ENCODE data around the gene TLK2.
"Not testable (repeated sequence)": the region's sequence is repeated elsewhere in the genome, so short reads cannot be mapped to it uniquely, and the experiment has no call there.

TLK2 gene

GRCh38 chr17:62470666-62471379, 7.8 kb upstream of the TLK2 start:
- not testable (repeated sequence) for H3K27me3 Mint-ChIP-seq (ENCODE audit: low read depth); H3K4me3 Mint-ChIP-seq; H3K36me3 Mint-ChIP-seq (ENCODE audit: low read depth); H3K4me1 Mint-ChIP-seq; H3K9me3 Mint-ChIP-seq
- peak overlapping the region in 1 of 3 experiments; percentile 60 for H3K27ac Mint-ChIP-seq

- H3K36me3 Mint-ChIP-seq (ENCODE audit: low read depth); H3K9me3 Mint-ChIP-seq; H3K4me3 Mint-ChIP-seq; H3K27me3 Mint-ChIP-seq (ENCODE audit: low read depth); H3K4me1 Mint-ChIP-seq: not testable (repeated sequence)
- H3K27ac Mint-ChIP-seq = peak overlapping the region in 1 of 3 experiments; percentile 41
These were observed 7.2 kb upstream of the TLK2 start for GRCh38 chr17:62471380-62471880.

- H3K9me3 Mint-ChIP-seq = not testable (repeated sequence)
- Mint-ChIP-seq H3K27ac (peak overlapping the region; percentile 34 to 55 (median 53)), H3K4me3 (peak overlapping the region in 2 of 3 experiments; percentile 11 to 68)
These were observed 5.3 kb upstream of the TLK2 start for GRCh38 chr17:62473030-62473982.

GRCh38 chr17:62477111-62477510, 1.5 kb upstream of the TLK2 start:
- not testable (repeated sequence) for H3K27me3 Mint-ChIP-seq (ENCODE audit: low read depth); H3K9me3 Mint-ChIP-seq
- H3K36me3 Mint-ChIP-seq (ENCODE audit: low read depth) = peaks cover 19% of the 10 kb centered on the region
- H3K4me3 Mint-ChIP-seq = peak overlapping the region; percentile 81 to 91 (median 87)
- peaks cover 23% of the 10 kb centered on the region for H3K4me1 Mint-ChIP-seq
- H3K27ac Mint-ChIP-seq = peak overlapping the region; percentile 81 to 95 (median 85)

More at GRCh38 chr17:62473030-62473982, 5.3 kb upstream of the TLK2 start:
- H3K4me1 Mint-ChIP-seq; H3K36me3 Mint-ChIP-seq (ENCODE audit: low read depth); H3K27me3 Mint-ChIP-seq (ENCODE audit: low read depth): not testable (repeated sequence)

- H3K36me3 Mint-ChIP-seq (ENCODE audit: low read depth) = peaks cover 26% of the 10 kb centered on the region
- peaks cover 23% of the 10 kb centered on the region for H3K4me1 Mint-ChIP-seq
- peak overlapping the region; percentile 81 to 91 (median 87) for H3K4me3 Mint-ChIP-seq
- H3K27ac Mint-ChIP-seq = peak overlapping the region; percentile 81 to 95 (median 85)
- not testable (repeated sequence) for H3K9me3 Mint-ChIP-seq; H3K27me3 Mint-ChIP-seq (ENCODE audit: low read depth)
These were observed 762 bp upstream of the TLK2 start for GRCh38 chr17:62477718-62478408.

GRCh38 chr17:62478880-62479638, 434 bp downstream of the TLK2 start:
- not testable (repeated sequence) for H3K9me3 Mint-ChIP-seq; H3K27me3 Mint-ChIP-seq (ENCODE audit: low read depth)
- Mint-ChIP-seq H3K4me1 (peaks cover 27% of the 10 kb centered on the region), H3K36me3 (ENCODE audit: low read depth) (peaks cover 31% of the 10 kb centered on the region), H3K27ac (peak overlapping the region in 2 of 3 experiments; percentile 98 to 100), H3K4me3 (peak overlapping the region; percentile 97 to 99 (median 98))

- Mint-ChIP-seq H3K4me3 (peak overlapping the region; percentile 97 to 99 (median 98)), H3K36me3 (ENCODE audit: low read depth) (peaks cover 31% of the 10 kb centered on the region), H3K4me1 (peaks cover 27% of the 10 kb centered on the region), H3K27ac (peak overlapping the region; percentile 98 to 100 (median 100))
- not testable (repeated sequence) for H3K9me3 Mint-ChIP-seq; H3K27me3 Mint-ChIP-seq (ENCODE audit: low read depth)
These were observed 1.1 kb downstream of the TLK2 start for GRCh38 chr17:62479639-62480258.

- not testable (repeated sequence) for H3K4me3 Mint-ChIP-seq; H3K27me3 Mint-ChIP-seq (ENCODE audit: low read depth); H3K9me3 Mint-ChIP-seq; H3K27ac Mint-ChIP-seq
- peaks cover 40% of the 10 kb centered on the region for H3K36me3 Mint-ChIP-seq (ENCODE audit: low read depth)
- peaks cover 33% of the 10 kb centered on the region for H3K4me1 Mint-ChIP-seq
These were observed 3.9 kb downstream of the TLK2 start for GRCh38 chr17:62482553-62482952.

- H3K27me3 Mint-ChIP-seq (ENCODE audit: low read depth); H3K4me3 Mint-ChIP-seq; H3K27ac Mint-ChIP-seq; H3K4me1 Mint-ChIP-seq; H3K9me3 Mint-ChIP-seq: not testable (repeated sequence)
- H3K36me3 Mint-ChIP-seq (ENCODE audit: low read depth) = peaks cover 40% of the 10 kb centered on the region
These were observed 12.4 kb downstream of the TLK2 start for GRCh38 chr17:62490990-62491389.

- H3K4me1 Mint-ChIP-seq; H3K4me3 Mint-ChIP-seq; H3K27me3 Mint-ChIP-seq (ENCODE audit: low read depth); H3K9me3 Mint-ChIP-seq; H3K27ac Mint-ChIP-seq: not testable (repeated sequence)
- H3K36me3 Mint-ChIP-seq (ENCODE audit: low read depth) = peaks cover 36% of the 10 kb centered on the region
These were observed 14.5 kb downstream of the TLK2 start for GRCh38 chr17:62493049-62493655.

- not testable (repeated sequence) for H3K4me3 Mint-ChIP-seq, H3K4me1 Mint-ChIP-seq
- peaks cover 32% of the 10 kb centered on the region for H3K36me3 Mint-ChIP-seq (ENCODE audit: low read depth)
These were observed 15.4 kb downstream of the TLK2 start for GRCh38 chr17:62494073-62494472.

GRCh38 chr17:62496344-62496743, 17.7 kb downstream of the TLK2 start:
- peaks cover 25% of the 10 kb centered on the region for H3K36me3 Mint-ChIP-seq (ENCODE audit: low read depth)
- H3K4me3 Mint-ChIP-seq; H3K27ac Mint-ChIP-seq; H3K27me3 Mint-ChIP-seq (ENCODE audit: low read depth); H3K4me1 Mint-ChIP-seq; H3K9me3 Mint-ChIP-seq: not testable (repeated sequence)

More at GRCh38 chr17:62494073-62494472, 15.4 kb downstream of the TLK2 start:
- not testable (repeated sequence) for H3K9me3 Mint-ChIP-seq; H3K27me3 Mint-ChIP-seq (ENCODE audit: low read depth); H3K27ac Mint-ChIP-seq

GRCh38 chr17:62498796-62499195, 20.2 kb downstream of the TLK2 start:
- H3K4me1 Mint-ChIP-seq; H3K27ac Mint-ChIP-seq; H3K36me3 Mint-ChIP-seq (ENCODE audit: low read depth); H3K9me3 Mint-ChIP-seq; H3K4me3 Mint-ChIP-seq; H3K27me3 Mint-ChIP-seq (ENCODE audit: low read depth): not testable (repeated sequence)

Data from nephron (organoid).